Heart left ventricle (tissue), 13 donors: ENCODE measurements around the gene CPT2.
"Not testable (repeated sequence)": the region's sequence is repeated elsewhere in the genome, so short reads cannot be mapped to it uniquely, and the experiment has no call there.

Experiments used
- CTCF ChIP-seq, 12 donors: fragments of 200-600 bp; sonication (generic) in 4 of 12; IDR thresholded peaks; one replicate each; pipeline versions ENCODE4 v1.5.0 to v1.8.0; 2018 to 2022; ENCODE audit warnings: antibody characterized with exemption in 12 of 12, mild to moderate bottlenecking in 5 of 12
- POLR2A ChIP-seq, 2 donors: fragments of 450-650 bp; IDR thresholded peaks; one replicate each; pipeline ENCODE4 v1.6.1; 2017; ENCODE audit warnings: antibody characterized with exemption in 2 of 2, mild to moderate bottlenecking in 2 of 2, moderate library complexity in 2 of 2
- donor health status: ischemic (EF 13 %, LVEDD 7.1; RV severe dilation, severe dysfunction).
- donor health status: DM: no; HTN: yes; CAD: no.
- donor health status: DM: no; HTN: no; CAD: no.
- donor health status: ischemic (EF 25% LVEDD 6.9; RV normal size, moderate dysfunction).
- donor health status: ischemic (EF 25% LVEDD 5.7; RV mildly dilated, moderate dysfunction).
- donor health status: ischemic (EF 35%, LVEDD 5.7; RV mildly dilated, moderate dysfunction).
- donor health status: nonischemic (EF 11% LVEDD 7.7; RV severe dilation, severe dysfunction).
- donor health status: DM: yes; HTN: yes; CAD: no.
- donor health status: PGD.
- donor health status: ischemic (EF 29% LVEDD 5.4; RV normal size, mild dysfunction).
- donor health status: nonischemic (EF 23%, LVEDD 6.1; RV moderate dilation, normal function).

GRCh38 chr1:53205496-53205895, 8.9 kb downstream of the CPT2 start:
- TF ChIP-seq CTCF, POLR2A (IDR thresholded peaks at IDR 0.05): not testable (repeated sequence)
